ENCODE measurements around the gene ESYT1.

Gene ESYT1

GRCh38 chr12:56193025-56193578 lies 65.0 kb downstream of the ESYT1 start:
- Histone ChIP-seq H3K9ac (ENCODE audit: low read depth, low read length, poor library complexity, severe bottlenecking) (peak overlapping the region; percentile 33), H3K36me3 (ENCODE audit: insufficient read depth, low read length) (no peaks in the 10 kb centered on the region), H3K9me3 (ENCODE audit: insufficient read depth, low read depth, low read length) (no peaks in the 10 kb centered on the region), H3K79me2 (ENCODE audit: insufficient read depth, low read length) (peaks cover 12% of the 10 kb centered on the region), H3K4me1 (ENCODE audit: insufficient read depth, low read length, poor library complexity, severe bottlenecking) (peaks cover 8% of the 10 kb centered on the region), H3K27me3 (ENCODE audit: insufficient read depth, low read length, poor library complexity, severe bottlenecking) (no peaks in the 10 kb centered on the region), H2AFZ (ENCODE audit: low read length) (peak overlapping the region; percentile 92), H3K4me3 (ENCODE audit: low read length, poor library complexity, severe bottlenecking) (peak overlapping the region; percentile 12), H3F3A (ENCODE audit: low read depth) (no peaks in the 10 kb centered on the region), H4K20me1 (ENCODE audit: insufficient read depth, low read length, poor library complexity, severe bottlenecking) (peaks cover 9% of the 10 kb centered on the region), H3K9me2 (replicated peaks; ENCODE audit: low read depth, low read length) (no peaks in the 10 kb centered on the region), H3K4me2 (ENCODE audit: low read depth, low read length, poor library complexity, severe bottlenecking) (peak overlapping the region; percentile 23)
- TF ChIP-seq, protein P1, sequence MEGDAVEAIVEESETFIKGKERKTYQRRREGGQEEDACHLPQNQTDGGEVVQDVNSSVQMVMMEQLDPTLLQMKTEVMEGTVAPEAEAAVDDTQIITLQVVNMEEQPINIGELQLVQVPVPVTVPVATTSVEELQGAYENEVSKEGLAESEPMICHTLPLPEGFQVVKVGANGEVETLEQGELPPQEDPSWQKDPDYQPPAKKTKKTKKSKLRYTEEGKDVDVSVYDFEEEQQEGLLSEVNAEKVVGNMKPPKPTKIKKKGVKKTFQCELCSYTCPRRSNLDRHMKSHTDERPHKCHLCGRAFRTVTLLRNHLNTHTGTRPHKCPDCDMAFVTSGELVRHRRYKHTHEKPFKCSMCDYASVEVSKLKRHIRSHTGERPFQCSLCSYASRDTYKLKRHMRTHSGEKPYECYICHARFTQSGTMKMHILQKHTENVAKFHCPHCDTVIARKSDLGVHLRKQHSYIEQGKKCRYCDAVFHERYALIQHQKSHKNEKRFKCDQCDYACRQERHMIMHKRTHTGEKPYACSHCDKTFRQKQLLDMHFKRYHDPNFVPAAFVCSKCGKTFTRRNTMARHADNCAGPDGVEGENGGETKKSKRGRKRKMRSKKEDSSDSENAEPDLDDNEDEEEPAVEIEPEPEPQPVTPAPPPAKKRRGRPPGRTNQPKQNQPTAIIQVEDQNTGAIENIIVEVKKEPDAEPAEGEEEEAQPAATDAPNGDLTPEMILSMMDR (conservative IDR thresholded peaks at IDR 0.05; ENCODE audit: low read length), result peak; percentile 95
- no peak for TF ChIP-seq EZH2phosphoT487 (IDR thresholded peaks at IDR 0.05; ENCODE audit: borderline replicate concordance)
